ENCODE measurements around the gene KPRP. TPM values are rescaled to one million over a fixed set of nuclear protein-coding genes. Genes with fewer than 3 reads are reported as not detected.

The KPRP gene
- total RNA-seq, 1 donor = not detected

DNA sequence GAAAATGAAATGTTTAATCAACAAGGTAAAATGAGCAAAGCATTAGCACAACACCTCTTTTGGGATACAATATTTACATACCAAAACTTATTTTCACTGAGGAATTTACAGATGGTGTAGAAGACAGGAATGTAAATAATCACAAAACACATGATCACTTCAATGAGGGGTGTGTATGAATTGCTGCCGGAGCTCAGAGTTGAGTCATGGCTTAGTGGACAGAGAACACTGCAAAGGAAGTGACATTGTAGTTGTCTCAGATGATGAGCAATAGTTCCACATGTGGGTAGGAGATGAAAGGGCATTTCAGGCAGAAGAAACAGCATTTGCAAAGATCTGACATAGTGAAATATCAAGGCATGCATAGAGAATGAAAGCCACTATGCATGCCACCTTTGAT lies 5.6 kb upstream of the KPRP start:
- Histone ChIP-seq H3K4me2 (ENCODE audit: insufficient read depth, low read length) (no peak overlapping the region), H3K4me3 (ENCODE audit: insufficient read depth, low read length) (no peak overlapping the region)
- no peak for DNase-seq (ENCODE audit: insufficient read length, low spot score, missing footprints)

GRCh38 chr1:152753586-152753985 lies 4.2 kb upstream of the KPRP start:
- H3K4me2 ChIP-seq (ENCODE audit: insufficient read depth, low read length) = no peak overlapping the region
- DNase-seq (ENCODE audit: insufficient read length, low spot score, missing footprints) = no peak
- H3K9me3 ChIP-seq (ENCODE audit: low read depth, low read length) = no peaks in the 10 kb centered on the region
- no peak overlapping the region for H2AFZ ChIP-seq (ENCODE audit: low read length)
- no peaks in the 10 kb centered on the region for H3K79me2 ChIP-seq (ENCODE audit: insufficient read depth, low read length)
- H3K4me3 ChIP-seq (ENCODE audit: insufficient read depth, low read length) = no peak overlapping the region
- no peaks in the 10 kb centered on the region for H3K36me3 ChIP-seq (ENCODE audit: insufficient read depth, low read length)
- H3K4me1 ChIP-seq (ENCODE audit: insufficient read depth, low read length) = no peaks in the 10 kb centered on the region
- no peak for TF ChIP-seq CTCF (IDR thresholded peaks at IDR 0.05; ENCODE audit: extremely low read depth, low read depth, low read length)
- no peaks in the 10 kb centered on the region for H4K20me1 ChIP-seq (ENCODE audit: insufficient read depth, low read length)
- H3K27me3 ChIP-seq (ENCODE audit: insufficient read depth, low read length) = no peaks in the 10 kb centered on the region
- H3K27ac ChIP-seq (ENCODE audit: low read depth, low read length) = no peak overlapping the region

More for the DNA sequence above, 5.6 kb upstream of the KPRP start:
- Histone ChIP-seq H3K79me2 (ENCODE audit: insufficient read depth, low read length) (no peaks in the 10 kb centered on the region), H3K27ac (ENCODE audit: low read depth, low read length) (no peak overlapping the region), H3K9me3 (ENCODE audit: low read depth, low read length) (no peaks in the 10 kb centered on the region), H4K20me1 (ENCODE audit: insufficient read depth, low read length) (no peaks in the 10 kb centered on the region), H3K36me3 (ENCODE audit: insufficient read depth, low read length) (no peaks in the 10 kb centered on the region), H2AFZ (ENCODE audit: low read length) (no peak overlapping the region), H3K27me3 (ENCODE audit: insufficient read depth, low read length) (no peaks in the 10 kb centered on the region), H3K4me1 (ENCODE audit: insufficient read depth, low read length) (no peaks in the 10 kb centered on the region)
- TF ChIP-seq CTCF (IDR thresholded peaks at IDR 0.05; ENCODE audit: extremely low read depth, low read depth, low read length) = no peak

- Histone ChIP-seq H3K4me2 (ENCODE audit: insufficient read depth, low read length) (no peak overlapping the region), H3K27me3 (ENCODE audit: insufficient read depth, low read length) (no peaks in the 10 kb centered on the region), H2AFZ (ENCODE audit: low read length) (no peak overlapping the region), H3K9me3 (ENCODE audit: low read depth, low read length) (no peaks in the 10 kb centered on the region), H4K20me1 (ENCODE audit: insufficient read depth, low read length) (no peaks in the 10 kb centered on the region), H3K4me1 (ENCODE audit: insufficient read depth, low read length) (no peaks in the 10 kb centered on the region), H3K27ac (ENCODE audit: low read depth, low read length) (no peak overlapping the region), H3K36me3 (ENCODE audit: insufficient read depth, low read length) (no peaks in the 10 kb centered on the region), H3K4me3 (ENCODE audit: insufficient read depth, low read length) (no peak overlapping the region), H3K79me2 (ENCODE audit: insufficient read depth, low read length) (no peaks in the 10 kb centered on the region)
- no peak for TF ChIP-seq CTCF (IDR thresholded peaks at IDR 0.05; ENCODE audit: extremely low read depth, low read depth, low read length)
- DNase-seq (ENCODE audit: insufficient read length, low spot score, missing footprints) = peak; percentile 78
Measured at GRCh38 chr1:152756872-152757271, 953 bp upstream of the KPRP start.

DNA sequence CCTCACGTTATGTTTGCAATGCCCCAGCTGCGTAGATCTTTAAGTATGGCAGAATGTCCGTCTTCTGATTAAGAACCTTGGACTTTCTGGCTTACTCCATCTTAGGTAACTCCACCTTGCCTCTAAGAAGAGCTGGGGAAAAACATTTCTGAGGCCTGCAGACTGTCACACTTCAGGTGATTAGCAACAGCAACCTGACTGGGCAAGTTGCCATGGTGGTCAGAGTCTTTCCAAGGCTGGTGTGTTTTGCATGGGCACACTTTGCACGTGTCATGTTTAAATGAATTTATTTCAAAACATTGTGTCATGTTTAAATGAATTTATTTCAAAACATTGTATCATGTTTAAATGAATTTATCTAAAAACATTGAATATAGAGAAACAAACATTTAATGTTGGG lies 811 bp downstream of the KPRP start:
- DNase-seq (ENCODE audit: insufficient read length, low spot score, missing footprints) = no peak
- no peak overlapping the region for H2AFZ ChIP-seq (ENCODE audit: low read length)
- H4K20me1 ChIP-seq (ENCODE audit: insufficient read depth, low read length) = no peaks in the 10 kb centered on the region
- H3K36me3 ChIP-seq (ENCODE audit: insufficient read depth, low read length) = no peaks in the 10 kb centered on the region
- no peak overlapping the region for H3K27ac ChIP-seq (ENCODE audit: low read depth, low read length)
- H3K4me3 ChIP-seq (ENCODE audit: insufficient read depth, low read length) = no peak overlapping the region
- H3K4me2 ChIP-seq (ENCODE audit: insufficient read depth, low read length) = no peak overlapping the region
- H3K79me2 ChIP-seq (ENCODE audit: insufficient read depth, low read length) = no peaks in the 10 kb centered on the region
- H3K4me1 ChIP-seq (ENCODE audit: insufficient read depth, low read length) = no peaks in the 10 kb centered on the region
- no peaks in the 10 kb centered on the region for H3K9me3 ChIP-seq (ENCODE audit: low read depth, low read length)
- TF ChIP-seq CTCF (IDR thresholded peaks at IDR 0.05; ENCODE audit: extremely low read depth, low read depth, low read length) = no peak
- H3K27me3 ChIP-seq (ENCODE audit: insufficient read depth, low read length) = no peaks in the 10 kb centered on the region

Data from osteoblast (primary cell).